ENCODE data around the gene SOCS4. TPM values are rescaled to one million over a fixed set of nuclear protein-coding genes. Genes with fewer than 3 reads are reported as not detected.

Gene SOCS4
- total RNA-seq = 20.8 and 24.2 TPM in 2 replicates

GRCh38 chr14:55026793-55027561 is at the start of gene SOCS4, which contains the start of gene WDHD1:
Gene SOCS4, plus strand, starts transcription at chr14:55027236. Its CDS starts 15,806 bp downstream, at chr14:55043042.
Gene WDHD1, minus strand, starts transcription at chr14:55027099. Its CDS starts 312 bp downstream, at chr14:55026787.

GRCh38 chr14:55051423-55052268 is 24.6 kb downstream of the SOCS4 start, which contains the start of gene MAPK1IP1L:
Gene MAPK1IP1L, plus strand, starts transcription at chr14:55051647. Its CDS starts 10,037 bp downstream, at chr14:55061684.

Other genes starting within 250 kb of the SOCS4 start
- 3.2 and 14.6 TPM in 2 replicates for gene GCH1, start 124.4 kb upstream of the SOCS4 start, total RNA-seq
- gene WDHD1, start 137 bp upstream of the SOCS4 start, total RNA-seq = 13.6 and 19.0 TPM in 2 replicates
- gene MAPK1IP1L, start 24.4 kb downstream of the SOCS4 start, total RNA-seq = 16.7 and 17.2 TPM in 2 replicates
- 14.9 and 29.6 TPM in 2 replicates for gene LGALS3, start 102.0 kb downstream of the SOCS4 start, total RNA-seq
- 63.7 and 74.5 TPM in 2 replicates for gene DLGAP5, start 164.3 kb downstream of the SOCS4 start, total RNA-seq
- 23.1 and 27.4 TPM in 2 replicates for gene FBXO34, start 244.2 kb downstream of the SOCS4 start, total RNA-seq

Measured in epithelial cell of umbilical artery (primary cell).